ENCODE data around the gene FER. TPM values are rescaled to one million over a fixed set of nuclear protein-coding genes. Genes with fewer than 3 reads are reported as not detected.

Gene FER
- total RNA-seq, 4 donors from 2014 or later = 13.4 to 30.0 (median 19.6) TPM

GRCh38 chr5:109027983-109028607 lies 280.4 kb downstream of the FER start:
- no peak for TF ChIP-seq POLR2A (IDR thresholded peaks at IDR 0.05)
- no peak for TF ChIP-seq CTCF (IDR thresholded peaks at IDR 0.05)
- 45 to 74% methylated on average over 1 of the region's 1 CpG for WGBS, 2 donors
- H3K9me3 ChIP-seq = peaks cover 0 to 4% (median 0%) of the 10 kb centered on the region in 3 donors

DNA sequence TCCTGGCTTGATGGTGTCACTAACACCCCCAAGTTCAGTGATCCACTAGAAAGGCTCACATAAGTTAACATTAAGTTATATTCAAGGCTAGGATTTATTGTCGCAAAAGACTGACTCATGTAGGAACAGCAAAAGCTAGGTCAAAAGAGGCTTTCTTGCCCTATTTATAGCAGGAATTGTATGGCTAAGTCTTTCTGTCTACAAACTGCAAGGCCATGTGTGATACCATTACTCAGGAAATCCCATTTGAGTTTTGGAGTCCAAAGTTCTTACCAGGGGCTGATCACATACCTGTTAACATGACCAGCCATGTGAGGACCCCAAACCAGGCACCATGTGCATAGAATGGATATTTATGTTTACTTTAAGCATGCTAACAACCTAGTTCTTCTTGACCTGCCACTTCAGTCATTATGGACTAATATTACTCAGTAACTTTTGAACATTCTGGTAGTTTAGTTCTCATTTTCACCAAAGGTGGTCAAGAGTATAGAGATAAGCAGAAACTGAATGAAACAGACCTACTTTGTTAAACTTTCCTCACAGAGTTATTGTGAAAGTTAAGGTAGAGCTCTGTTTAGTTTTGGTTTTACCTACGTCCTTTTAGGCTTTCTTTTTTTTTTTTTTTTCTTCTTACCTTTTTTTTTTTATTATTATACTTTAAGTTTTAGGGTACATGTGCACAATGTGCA lies 281.1 kb downstream of the FER start:
- Histone ChIP-seq H3K4me1 (no peaks in the 10 kb centered on the region), H3K36me3 (peaks cover 0 to 8% (median 0%) of the 10 kb centered on the region in 3 donors), H3K9me3 (peaks cover 0 to 4% (median 0%) of the 10 kb centered on the region in 3 donors), H3K27me3 (no peaks in the 10 kb centered on the region), H3K27ac (no peak overlapping the region), H3K4me3 (no peak overlapping the region)
- intact Hi-C loops (cut with DNase I) = no loop called here
- WGBS, 2 donors = 70 to 82% methylated on average over 2 of the region's 2 CpGs
- no peak for DNase-seq
- TF ChIP-seq POLR2A (IDR thresholded peaks at IDR 0.05) (no peak), CTCF (IDR thresholded peaks at IDR 0.05) (no peak)

More at GRCh38 chr5:109027983-109028607, 280.4 kb downstream of the FER start:
- Histone ChIP-seq H3K4me1 (no peaks in the 10 kb centered on the region), H3K4me3 (no peak overlapping the region), H3K27me3 (no peaks in the 10 kb centered on the region), H3K27ac (no peak overlapping the region), H3K36me3 (peaks cover 0 to 10% (median 0%) of the 10 kb centered on the region in 3 donors)
- no peak for DNase-seq
- intact Hi-C loops (cut with DNase I) = no loop called here

- Histone ChIP-seq H3K27me3 (no peaks in the 10 kb centered on the region), H3K9me3 (no peaks in the 10 kb centered on the region), H3K36me3 (no peaks in the 10 kb centered on the region), H3K4me1 (no peaks in the 10 kb centered on the region), H3K4me3 (no peak overlapping the region), H3K27ac (no peak overlapping the region)
- TF ChIP-seq POLR2A (IDR thresholded peaks at IDR 0.05) = no peak
- TF ChIP-seq CTCF (IDR thresholded peaks at IDR 0.05) = no peak
- WGBS, 2 donors = 94 to 95% methylated on average over 1 of the region's 1 CpG
- no peak for DNase-seq
- intact Hi-C loops (cut with DNase I) = no loop called here
These were observed 282.1 kb downstream of the FER start for GRCh38 chr5:109029847-109030246.

DNA sequence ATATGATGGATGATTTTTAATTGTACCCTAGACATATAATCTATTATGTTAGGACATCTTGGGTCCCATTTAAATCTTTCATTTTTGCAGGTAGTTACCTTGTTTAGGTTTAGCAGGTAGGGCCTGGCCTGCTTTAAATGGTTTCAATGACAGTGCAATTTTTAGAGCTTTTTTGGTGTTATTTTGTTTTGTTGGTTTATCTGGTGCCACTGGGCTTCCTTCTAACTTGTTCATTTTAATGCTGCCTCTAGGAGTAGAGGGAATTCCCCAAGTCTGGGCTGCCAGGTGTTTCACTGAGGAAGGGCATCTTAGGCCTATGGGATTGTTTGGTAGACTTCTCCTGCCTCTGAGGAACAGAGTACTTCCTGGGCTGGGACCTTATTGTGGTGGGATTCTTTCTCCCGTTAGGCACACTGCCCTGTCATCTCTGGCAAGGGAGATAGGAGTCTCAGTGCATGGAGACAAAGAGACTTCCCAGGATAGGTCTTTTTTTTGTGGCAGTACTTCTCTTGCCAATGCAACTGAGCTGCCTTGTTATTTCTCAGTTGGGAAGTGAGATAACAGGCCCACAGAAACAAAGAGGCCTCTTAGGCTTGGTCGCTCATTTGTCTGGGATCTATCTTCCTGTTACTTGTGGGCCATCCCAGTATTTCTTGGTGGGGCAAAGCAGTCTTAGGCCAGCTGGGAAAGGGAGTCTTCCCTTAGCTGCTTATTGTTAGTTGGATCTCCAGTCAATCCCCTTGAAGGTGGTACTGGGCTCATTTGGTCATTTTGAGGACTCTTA lies 282.9 kb downstream of the FER start:
- intact Hi-C loops (cut with DNase I) = no loop called here
- Histone ChIP-seq H3K9me3 (no peaks in the 10 kb centered on the region), H3K27ac (no peak overlapping the region), H3K27me3 (no peaks in the 10 kb centered on the region), H3K36me3 (no peaks in the 10 kb centered on the region), H3K4me1 (no peaks in the 10 kb centered on the region), H3K4me3 (no peak overlapping the region)
- TF ChIP-seq POLR2A (IDR thresholded peaks at IDR 0.05) = no peak
- TF ChIP-seq CTCF (IDR thresholded peaks at IDR 0.05) = no peak
- DNase-seq = no peak
- WGBS, 2 donors = 89 to 95% methylated on average over 2 of the region's 2 CpGs

DNA sequence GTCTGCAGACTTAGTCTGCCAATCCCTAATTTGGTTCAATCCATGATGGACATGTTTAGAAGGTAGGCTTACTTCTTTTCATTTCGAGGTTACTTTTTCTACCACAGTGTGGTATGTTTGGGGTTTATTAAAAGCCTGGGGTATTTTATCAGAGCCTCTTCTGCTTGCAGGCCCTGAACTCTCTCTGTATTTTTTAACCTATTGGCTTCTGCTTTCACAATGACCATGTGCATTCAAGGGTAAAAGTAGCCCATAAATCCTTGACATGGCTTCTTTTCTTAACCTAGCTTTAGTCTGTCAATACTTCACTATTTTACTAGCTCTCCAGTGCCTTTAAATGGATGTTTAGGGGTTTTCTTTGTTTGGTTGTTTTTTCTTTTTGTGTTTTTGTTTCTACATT lies 286.6 kb downstream of the FER start:
- DNase-seq = no peak
- Histone ChIP-seq H3K36me3 (no peaks in the 10 kb centered on the region), H3K4me1 (no peaks in the 10 kb centered on the region), H3K27me3 (no peaks in the 10 kb centered on the region), H3K4me3 (no peak overlapping the region), H3K9me3 (no peaks in the 10 kb centered on the region), H3K27ac (no peak overlapping the region)
- 70 to 73% methylated on average over 1 of the region's 1 CpG for WGBS, 2 donors
- intact Hi-C loops (cut with DNase I) = no loop called here
- TF ChIP-seq CTCF (IDR thresholded peaks at IDR 0.05) = no peak
- TF ChIP-seq POLR2A (IDR thresholded peaks at IDR 0.05) = no peak
